GM10266 (cell line): ENCODE data around the gene PTPRT.

Experiments
- DNase-seq: peaks from one replicate; pipeline ENCODE4 v3.0.0; 2012; ENCODE audit errors: extremely low spot score
- CTCF ChIP-seq: IDR thresholded peaks from 2 replicates; pipeline ENCODE4 v1.5.1; 2012; ENCODE audit warnings: mild to moderate bottlenecking, low read depth; ENCODE audit not compliant: control insufficient read depth, insufficient read depth; ENCODE audit errors: missing control alignments

Gene PTPRT

DNA sequence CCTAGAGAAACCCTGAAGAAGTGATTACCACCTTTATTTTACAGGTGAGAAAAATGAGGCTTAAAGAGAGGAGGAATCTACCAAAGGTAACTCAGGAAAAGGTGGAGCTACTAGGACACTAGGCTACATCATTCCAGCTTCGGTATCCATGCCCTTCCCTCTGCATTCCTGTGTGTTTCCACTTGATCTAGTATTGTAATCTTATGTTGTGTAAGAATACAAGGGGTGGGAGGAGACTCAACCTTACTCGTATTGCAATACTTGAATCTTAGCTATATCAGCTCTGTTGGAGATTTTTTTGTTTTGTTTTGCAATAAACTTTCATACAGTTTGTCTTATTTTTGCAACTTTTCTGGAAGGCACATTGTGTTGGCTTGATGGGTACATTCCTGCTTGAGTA, 742.4 kb downstream of the PTPRT start:
- TF ChIP-seq CTCF: no peak
- no peak for DNase-seq

- TF ChIP-seq CTCF: no peak
- no peak for DNase-seq
Measured at GRCh38 chr20:42444799-42445198, 744.9 kb downstream of the PTPRT start.

- no peak for TF ChIP-seq CTCF
- no peak for DNase-seq
Measured at GRCh38 chr20:42443200-42443599, 746.5 kb downstream of the PTPRT start.

- no peak for TF ChIP-seq CTCF
- DNase-seq: no peak
Measured at GRCh38 chr20:42442716-42443115, 747.0 kb downstream of the PTPRT start.

DNA sequence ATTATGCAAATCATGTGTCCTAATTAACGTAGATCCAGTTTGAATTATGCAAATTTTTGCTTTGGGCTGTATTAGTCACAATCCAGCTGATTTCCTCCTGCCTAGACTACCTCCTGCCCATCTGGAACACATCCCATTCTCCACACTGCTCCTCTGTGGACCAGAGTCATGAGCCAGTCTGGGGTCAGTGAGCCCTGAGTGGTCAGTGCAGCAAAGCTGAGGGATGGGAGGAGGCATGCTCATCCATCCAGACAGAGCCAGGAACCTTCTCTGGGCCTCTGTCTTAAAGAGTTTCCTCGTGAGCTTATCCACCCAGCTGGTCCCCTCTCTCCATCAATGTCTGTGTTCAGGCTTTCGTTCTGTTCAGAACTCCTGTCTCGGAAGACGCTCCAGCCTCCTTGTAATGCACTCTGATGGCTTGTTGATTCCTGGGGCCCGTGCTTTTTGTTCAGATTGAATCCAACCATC, 747.8 kb downstream of the PTPRT start:
- DNase-seq: no peak
- TF ChIP-seq CTCF: no peak

DNA sequence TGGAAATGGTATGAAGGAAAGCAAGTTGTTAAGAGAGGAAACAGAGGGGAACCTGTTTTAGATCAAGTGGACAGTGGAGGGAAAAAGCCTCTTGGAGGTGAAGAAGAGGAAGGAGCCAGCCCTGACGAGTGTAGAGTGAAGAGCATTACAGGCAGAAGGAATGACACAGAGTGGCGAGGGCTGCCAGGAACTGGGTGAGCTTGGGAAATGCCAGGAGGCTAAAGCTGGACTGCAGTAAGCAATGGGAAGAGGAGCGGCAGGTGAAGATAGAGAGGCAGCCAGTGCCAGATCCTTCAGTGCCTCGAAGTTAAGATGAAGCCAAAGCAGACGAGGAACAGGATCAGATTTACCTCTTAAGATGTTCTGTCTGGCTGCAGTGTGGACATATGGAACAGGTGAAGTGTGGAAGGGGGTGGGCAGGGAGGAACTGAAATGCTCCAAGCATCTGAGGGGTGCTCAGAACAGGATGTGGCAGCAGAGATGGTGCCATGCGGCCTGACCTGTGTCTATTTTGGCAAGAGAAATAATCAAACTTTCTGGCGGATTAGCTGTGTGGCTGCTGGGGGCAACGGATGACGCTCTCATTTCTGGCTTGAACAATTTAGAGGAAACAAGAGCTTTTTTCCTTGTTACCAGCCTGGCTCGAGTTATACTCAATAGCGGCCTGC, 748.4 kb downstream of the PTPRT start:
- TF ChIP-seq CTCF: no peak
- no peak for DNase-seq

DNA sequence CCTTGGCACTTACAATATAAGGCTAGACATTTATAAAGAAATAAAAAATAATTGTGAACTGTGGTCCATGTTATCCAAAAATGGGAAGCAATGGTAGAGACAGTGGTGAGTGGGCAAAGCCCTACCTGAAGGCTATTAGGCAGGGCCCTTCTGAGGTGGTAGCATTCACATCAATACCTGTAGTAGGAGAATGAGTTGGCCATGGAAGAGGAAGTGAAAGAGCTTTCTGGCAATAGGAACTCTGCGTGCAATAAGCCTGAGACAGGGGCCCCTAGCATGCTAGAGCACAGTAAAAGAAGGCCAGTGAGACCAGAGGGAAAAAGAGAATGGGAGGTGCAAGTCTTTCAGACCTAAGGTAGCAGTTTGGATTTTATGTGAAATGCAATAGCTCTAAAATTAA, 754.5 kb downstream of the PTPRT start:
- no peak for TF ChIP-seq CTCF
- no peak for DNase-seq
